Measurements from ENCODE around the gene IRAG1.

IRAG1 gene

DNA sequence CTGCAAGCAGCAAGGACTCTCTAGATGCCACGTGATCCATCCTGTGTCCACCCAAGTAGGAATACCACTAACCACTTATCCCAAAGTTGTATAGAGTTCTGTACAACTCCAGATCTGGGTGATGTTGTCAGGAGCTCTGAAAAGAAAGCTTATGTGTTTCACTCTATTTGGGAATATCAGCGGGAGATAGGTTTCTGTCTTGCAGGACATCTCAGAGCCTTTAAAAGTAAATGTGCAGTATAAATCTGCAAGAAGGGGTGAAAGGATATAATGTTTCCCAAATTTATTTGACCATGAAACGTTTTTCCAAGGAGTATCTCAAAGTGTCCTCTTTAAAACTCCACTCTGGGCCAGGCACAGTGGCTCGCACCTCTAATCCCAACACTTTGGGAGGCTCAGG is 13.9 kb downstream of the IRAG1 start:
- DNase-seq (ENCODE audit: low read depth), result no peak
- TF ChIP-seq, protein P1, sequence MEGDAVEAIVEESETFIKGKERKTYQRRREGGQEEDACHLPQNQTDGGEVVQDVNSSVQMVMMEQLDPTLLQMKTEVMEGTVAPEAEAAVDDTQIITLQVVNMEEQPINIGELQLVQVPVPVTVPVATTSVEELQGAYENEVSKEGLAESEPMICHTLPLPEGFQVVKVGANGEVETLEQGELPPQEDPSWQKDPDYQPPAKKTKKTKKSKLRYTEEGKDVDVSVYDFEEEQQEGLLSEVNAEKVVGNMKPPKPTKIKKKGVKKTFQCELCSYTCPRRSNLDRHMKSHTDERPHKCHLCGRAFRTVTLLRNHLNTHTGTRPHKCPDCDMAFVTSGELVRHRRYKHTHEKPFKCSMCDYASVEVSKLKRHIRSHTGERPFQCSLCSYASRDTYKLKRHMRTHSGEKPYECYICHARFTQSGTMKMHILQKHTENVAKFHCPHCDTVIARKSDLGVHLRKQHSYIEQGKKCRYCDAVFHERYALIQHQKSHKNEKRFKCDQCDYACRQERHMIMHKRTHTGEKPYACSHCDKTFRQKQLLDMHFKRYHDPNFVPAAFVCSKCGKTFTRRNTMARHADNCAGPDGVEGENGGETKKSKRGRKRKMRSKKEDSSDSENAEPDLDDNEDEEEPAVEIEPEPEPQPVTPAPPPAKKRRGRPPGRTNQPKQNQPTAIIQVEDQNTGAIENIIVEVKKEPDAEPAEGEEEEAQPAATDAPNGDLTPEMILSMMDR (IDR thresholded peaks at IDR 0.05; ENCODE audit: insufficient read depth, low read depth, low read length, missing control alignments), result no peak

DNA sequence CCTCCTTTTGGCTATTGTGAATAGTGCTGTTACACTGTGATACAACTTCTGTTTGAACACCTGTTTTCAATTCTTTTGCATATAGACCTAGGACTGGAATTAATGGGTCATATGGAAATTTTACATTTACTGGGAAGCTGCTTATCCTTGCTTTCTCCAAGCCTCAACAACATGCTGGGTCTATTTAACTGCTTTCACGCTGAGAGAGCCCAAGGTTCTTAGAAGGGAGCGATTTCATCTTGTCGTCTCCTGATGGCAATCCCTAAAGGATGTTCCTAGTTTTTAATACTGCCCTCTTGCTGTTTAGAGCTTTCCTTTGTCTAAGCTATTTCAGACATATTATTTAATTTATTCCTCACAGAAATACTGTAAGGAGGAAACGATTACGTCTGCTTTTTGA is 15.5 kb downstream of the IRAG1 start:
- TF ChIP-seq, protein P1 (IDR thresholded peaks at IDR 0.05; ENCODE audit: insufficient read depth, low read depth, low read length, missing control alignments), result no peak
- no peak overlapping the region for H3K4me3 ChIP-seq (ENCODE audit: low read depth, low read length)
- no peak for DNase-seq (ENCODE audit: low read depth)

More for the DNA sequence above, 13.9 kb downstream of the IRAG1 start:
- no peak overlapping the region for H3K4me3 ChIP-seq (ENCODE audit: low read depth, low read length)

DNA sequence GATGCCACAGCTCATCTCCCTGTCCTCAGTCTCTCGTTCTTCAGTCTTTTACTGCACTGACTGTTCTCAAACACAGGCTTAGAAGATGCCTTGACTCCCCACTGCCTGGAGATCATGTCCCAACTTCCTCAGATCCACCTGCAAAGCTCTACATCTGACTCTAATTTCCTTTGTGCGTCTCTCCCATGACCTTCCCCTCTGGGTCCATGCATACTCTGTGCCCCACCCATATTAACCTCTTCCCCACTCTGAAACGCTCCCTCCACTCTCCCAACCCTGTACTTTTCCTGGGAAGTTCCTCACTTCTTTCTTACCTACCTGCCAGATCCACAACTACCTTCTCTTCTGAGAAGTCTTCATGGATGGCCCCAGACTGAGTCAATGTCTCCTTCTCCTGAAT is 16.6 kb downstream of the IRAG1 start:
- no peak overlapping the region for H3K4me3 ChIP-seq (ENCODE audit: low read depth, low read length)
- TF ChIP-seq, protein P1 (IDR thresholded peaks at IDR 0.05; ENCODE audit: insufficient read depth, low read depth, low read length, missing control alignments), result no peak
- DNase-seq (ENCODE audit: low read depth), result no peak

DNA sequence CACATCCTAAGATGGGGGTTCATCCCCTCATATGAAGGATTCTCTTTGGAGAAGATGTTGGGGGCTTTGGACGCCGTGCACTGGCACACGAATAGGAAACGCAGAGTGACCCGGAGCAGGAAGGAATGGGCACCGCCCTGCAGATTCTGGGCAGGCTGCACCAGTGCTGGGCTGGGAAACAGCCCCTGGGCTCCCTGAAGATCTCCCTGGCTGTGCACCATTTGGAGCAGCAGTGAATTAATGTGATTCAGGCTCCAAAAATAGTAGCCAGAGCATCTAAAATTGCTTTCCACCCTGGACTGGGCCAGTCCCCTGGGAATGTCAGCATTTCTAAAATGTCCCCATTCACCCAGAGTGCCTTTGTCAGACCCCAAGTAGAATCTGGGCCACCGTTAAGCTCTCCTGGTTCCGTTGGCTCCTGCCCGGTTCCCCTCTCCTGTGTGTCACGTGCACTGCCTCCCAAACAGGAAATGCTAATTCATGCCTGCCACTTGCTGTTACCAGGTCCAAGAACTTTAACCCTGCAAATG is 18.6 kb downstream of the IRAG1 start:
- no peak overlapping the region for H3K4me3 ChIP-seq (ENCODE audit: low read depth, low read length)
- TF ChIP-seq, protein P1 (IDR thresholded peaks at IDR 0.05; ENCODE audit: insufficient read depth, low read depth, low read length, missing control alignments), result no peak
- no peak for DNase-seq (ENCODE audit: low read depth)

DNA sequence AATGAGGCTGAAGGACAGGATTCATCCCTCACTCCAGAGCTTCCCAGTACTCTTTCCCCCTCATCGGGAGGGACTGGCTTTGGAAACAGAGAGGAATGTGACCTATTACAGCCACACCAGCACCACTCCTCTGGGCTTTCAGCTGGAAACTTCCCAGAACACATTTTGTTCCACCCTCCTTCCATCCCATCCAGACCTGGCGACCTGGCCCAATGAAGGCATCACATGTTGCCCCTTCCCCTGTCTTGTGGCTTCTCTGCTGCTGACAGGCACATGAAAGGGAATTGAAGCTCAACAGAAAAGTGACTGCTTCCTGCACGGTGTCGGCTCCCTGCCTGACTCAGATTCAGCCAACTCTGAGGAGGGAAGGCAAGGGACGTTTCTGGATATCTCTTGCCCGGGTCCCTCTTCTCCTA is 19.1 kb downstream of the IRAG1 start:
- H3K4me3 ChIP-seq (ENCODE audit: low read depth, low read length), result no peak overlapping the region
- TF ChIP-seq, protein P1 (IDR thresholded peaks at IDR 0.05; ENCODE audit: insufficient read depth, low read depth, low read length, missing control alignments), result no peak
- no peak for DNase-seq (ENCODE audit: low read depth)

DNA sequence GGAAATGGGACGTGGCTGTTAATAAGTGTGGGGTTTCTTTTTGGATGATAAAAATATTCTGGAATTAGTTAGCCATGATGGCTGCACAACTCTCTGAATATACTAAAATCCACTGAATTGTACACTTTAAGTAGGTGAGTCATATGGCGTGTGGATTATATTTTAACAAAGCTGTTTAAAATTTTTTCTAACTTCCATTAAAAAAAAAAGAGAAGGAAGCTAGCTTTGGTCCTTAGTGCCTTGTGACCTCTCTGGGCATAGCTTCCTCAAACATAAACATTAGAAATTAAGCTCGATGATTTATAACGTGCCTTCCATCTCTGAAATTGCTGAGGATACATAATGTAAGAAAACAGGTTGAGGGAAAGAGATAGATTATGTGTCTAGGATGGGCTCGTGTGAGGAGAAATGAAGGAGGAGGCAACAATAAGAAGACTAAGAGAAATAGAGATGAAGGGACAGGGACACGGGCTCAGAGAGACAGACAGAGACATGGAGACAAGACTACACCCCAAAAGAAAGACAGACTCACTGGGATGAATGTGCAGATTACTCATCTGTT is 20.0 kb downstream of the IRAG1 start:
- no peak for DNase-seq (ENCODE audit: low read depth)
- no peak overlapping the region for H3K4me3 ChIP-seq (ENCODE audit: low read depth, low read length)
- TF ChIP-seq, protein P1 (IDR thresholded peaks at IDR 0.05; ENCODE audit: insufficient read depth, low read depth, low read length, missing control alignments), result no peak

DNA sequence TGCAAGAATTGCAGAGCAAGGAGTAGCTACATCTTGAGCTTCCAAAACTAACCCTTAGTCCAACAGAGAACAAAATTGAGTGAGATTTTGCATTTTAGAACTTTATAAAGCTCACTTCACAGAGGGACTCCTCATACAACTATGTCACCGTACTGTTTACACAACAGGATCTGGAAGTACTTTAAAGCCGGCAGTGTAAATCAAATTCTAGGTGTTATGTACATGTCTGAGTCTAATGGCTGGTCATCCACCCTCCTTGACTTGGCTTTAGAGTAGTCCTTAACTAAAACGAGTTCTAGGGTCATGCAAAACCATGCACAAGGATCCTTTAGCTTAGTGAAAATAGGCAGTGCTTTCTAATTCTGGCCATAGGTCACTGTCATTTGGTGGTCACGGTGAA is 23.5 kb downstream of the IRAG1 start:
- no peak for DNase-seq (ENCODE audit: low read depth)
- TF ChIP-seq, protein P1 (IDR thresholded peaks at IDR 0.05; ENCODE audit: insufficient read depth, low read depth, low read length, missing control alignments), result no peak
- H3K4me3 ChIP-seq (ENCODE audit: low read depth, low read length), result no peak overlapping the region

Measured in GM12865 (cell line).